Liver (tissue), 9 donors: ENCODE measurements around the gene ATP11A. TPM values are rescaled to one million over a fixed set of nuclear protein-coding genes. Genes with fewer than 3 reads are reported as not detected.

Experiments
- DNase-seq: peaks from one replicate; pipeline ENCODE4 v3.0.0-alpha.2; 2017; ENCODE audit warnings: low spot score
- H3K27ac ChIP-seq, 2 donors: one replicate each; pipeline ENCODE4 v1.7.0; 2013; ENCODE audit warnings: inconsistent platforms in 2 of 2, low read length in 2 of 2, control low read depth in 1 of 2, low read depth in 1 of 2, mild to moderate bottlenecking in 1 of 2
- H3K27me3 ChIP-seq, 4 donors: one replicate each; pipeline versions ENCODE4 v1.6.1 to v1.7.0; 2013; ENCODE audit warnings: low read length in 3 of 4, inconsistent platforms in 1 of 4, mild to moderate bottlenecking in 1 of 4, moderate library complexity in 1 of 4; ENCODE audit not compliant: control insufficient read depth in 4 of 4, insufficient read depth in 4 of 4
- H3K36me3 ChIP-seq, 4 donors: one replicate each; pipeline versions ENCODE4 v1.6.1 to v1.7.0; 2013; ENCODE audit warnings: low read length in 3 of 4, mild to moderate bottlenecking in 3 of 4, low read depth in 1 of 4, moderate library complexity in 1 of 4; ENCODE audit not compliant: control insufficient read depth in 4 of 4, insufficient read depth in 3 of 4
- H3K4me1 ChIP-seq, 4 donors: one replicate each; pipeline versions ENCODE4 v1.6.1 to v1.7.0; 2013; ENCODE audit warnings: low read length in 3 of 4, mild to moderate bottlenecking in 3 of 4, moderate library complexity in 1 of 4; ENCODE audit not compliant: control insufficient read depth in 4 of 4, insufficient read depth in 4 of 4
- H3K4me3 ChIP-seq, 3 donors: one replicate each; pipeline versions ENCODE4 v1.6.1 to v1.7.0; 2013; ENCODE audit warnings: low read length in 3 of 3, control low read depth in 1 of 3, low read depth in 1 of 3, mild to moderate bottlenecking in 1 of 3
- H3K9ac ChIP-seq, 2 donors: one replicate each; pipeline ENCODE4 v1.7.0; 2013; ENCODE audit warnings: low read length in 2 of 2, mild to moderate bottlenecking in 2 of 2, moderate library complexity in 2 of 2, control low read depth in 1 of 2, low read depth in 1 of 2
- H3K9me3 ChIP-seq, 4 donors: one replicate each; pipeline versions ENCODE4 v1.6.1 to v1.7.0; 2013; ENCODE audit warnings: low read length in 3 of 4; ENCODE audit not compliant: control insufficient read depth in 4 of 4
- ATF3 ChIP-seq: IDR thresholded peaks from 2 replicates; pipeline ENCODE4 v1.6.1; 2016; ENCODE audit warnings: antibody characterized with exemption
- EGR1 ChIP-seq, 2 donors: IDR thresholded peaks; 2 replicates each; pipeline ENCODE4 v1.6.1; 2016 to 2018; ENCODE audit warnings: antibody characterized with exemption in 2 of 2, low read depth in 2 of 2
- GABPA ChIP-seq, 2 donors: IDR thresholded peaks in 1 of 2; conservative IDR thresholded peaks in 1 of 2; 2 replicates each; pipeline ENCODE4 v1.6.1; 2016; ENCODE audit warnings: antibody characterized with exemption in 2 of 2, mild to moderate bottlenecking in 1 of 2, moderate library complexity in 1 of 2
- HNF4A ChIP-seq, 2 donors: conservative IDR thresholded peaks; 2 replicates each; pipeline ENCODE4 v1.6.1; 2016; ENCODE audit warnings: antibody characterized with exemption in 2 of 2, mild to moderate bottlenecking in 2 of 2
- HNF4G ChIP-seq: IDR thresholded peaks from 2 replicates; pipeline ENCODE4 v1.6.1; 2016; ENCODE audit warnings: antibody characterized with exemption
- NR2F2 ChIP-seq: IDR thresholded peaks from 2 replicates; pipeline ENCODE4 v1.6.1; 2016; ENCODE audit warnings: antibody characterized with exemption
- RAD21 ChIP-seq, 2 donors: IDR thresholded peaks; 2 replicates each; pipeline ENCODE4 v1.6.1; 2016; ENCODE audit warnings: antibody characterized with exemption in 2 of 2, mild to moderate bottlenecking in 2 of 2
- RXRA ChIP-seq, 2 donors: IDR thresholded peaks; 2 replicates each; pipeline ENCODE4 v1.6.1; 2017 to 2018; ENCODE audit warnings: antibody characterized with exemption in 2 of 2, mild to moderate bottlenecking in 1 of 2
- TAF1 ChIP-seq: conservative IDR thresholded peaks from 2 replicates; pipeline ENCODE4 v1.6.1; 2016; ENCODE audit warnings: antibody characterized with exemption, mild to moderate bottlenecking
- YY1 ChIP-seq: IDR thresholded peaks from 2 replicates; pipeline ENCODE4 v1.6.1; 2016; ENCODE audit warnings: antibody characterized with exemption, mild to moderate bottlenecking
- WGBS: extraction: QIAGEN DNeasy Blood & Tissue Kit; methylation state at CpG from one replicate; pipeline ENCODE4 v1.1.7; 2013; 5-methylcytosine and 5-hydroxymethylcytosine counted together
- polyA plus RNA-seq, 2 donors: library from polyadenylated mRNA; stranded (reverse) in 1 of 2; unstranded in 1 of 2; fragments of 200-250 nt in 1 of 2; fragments of >200 nt in 1 of 2; fragmentation: Nextera tagmentation in 1 of 2; extraction: Ambion mirVana in 1 of 2; gene quantifications; one replicate each; pipeline versions ENCODE4 v1.2.1 to v1.2.3, GENCODE V29; 2013 to 2015
- total RNA-seq, 2 donors: library from RNA; depleted of rRNA; stranded (reverse); fragments of >200 nt; gene quantifications; one replicate each; pipeline ENCODE4 v1.2.3, GENCODE V29; 2014
- TF ChIP-seq, protein P1 (sequence below): IDR thresholded peaks from 2 replicates; pipeline ENCODE4 v1.6.1; 2016; ENCODE audit warnings: antibody characterized with exemption, mild to moderate bottlenecking
- donor health status: healthy.
- donor health status: healthy.
- donor health status: healthy.
- donor health status: healthy.
- donor health status: healthy.

ATP11A gene
- total and polyA plus RNA-seq, 4 donors, result 8.7 to 27.9 (median 13.8) TPM

DNA sequence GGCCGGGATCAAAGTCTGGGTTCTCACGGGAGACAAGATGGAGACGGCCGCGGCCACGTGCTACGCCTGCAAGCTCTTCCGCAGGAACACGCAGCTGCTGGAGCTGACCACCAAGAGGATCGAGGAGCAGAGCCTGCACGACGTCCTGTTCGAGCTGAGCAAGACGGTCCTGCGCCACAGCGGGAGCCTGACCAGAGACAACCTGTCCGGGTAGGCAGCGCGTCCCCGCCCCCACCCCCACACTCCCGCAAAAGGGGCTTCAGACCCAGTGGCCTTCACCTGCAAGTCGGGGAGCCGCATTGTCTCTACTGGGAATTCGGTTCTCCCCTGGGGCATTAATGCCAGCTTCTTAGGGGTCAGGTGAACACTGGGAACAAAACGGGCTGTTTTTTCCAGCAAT lies 164.5 kb downstream of the ATP11A start:
- no peak overlapping the region for H3K9ac ChIP-seq
- H3K4me3 ChIP-seq, result no peak overlapping the region
- H3K36me3 ChIP-seq, result peaks cover 6 to 56% (median 37%) of the 10 kb centered on the region in 4 donors
- 98% methylated on average over 25 of the region's 25 CpGs for WGBS
- TF ChIP-seq YY1 (no peak), TAF1 (no peak), ATF3 (no peak), GABPA (IDR thresholded peaks at IDR 0.05 in 1 of 2, conservative IDR thresholded peaks at IDR 0.05 in 1 of 2) (no peak), EGR1 (IDR thresholded peaks at IDR 0.05; ENCODE audit: low read depth in 2 of 2) (no peak)
- TF ChIP-seq, protein P1, sequence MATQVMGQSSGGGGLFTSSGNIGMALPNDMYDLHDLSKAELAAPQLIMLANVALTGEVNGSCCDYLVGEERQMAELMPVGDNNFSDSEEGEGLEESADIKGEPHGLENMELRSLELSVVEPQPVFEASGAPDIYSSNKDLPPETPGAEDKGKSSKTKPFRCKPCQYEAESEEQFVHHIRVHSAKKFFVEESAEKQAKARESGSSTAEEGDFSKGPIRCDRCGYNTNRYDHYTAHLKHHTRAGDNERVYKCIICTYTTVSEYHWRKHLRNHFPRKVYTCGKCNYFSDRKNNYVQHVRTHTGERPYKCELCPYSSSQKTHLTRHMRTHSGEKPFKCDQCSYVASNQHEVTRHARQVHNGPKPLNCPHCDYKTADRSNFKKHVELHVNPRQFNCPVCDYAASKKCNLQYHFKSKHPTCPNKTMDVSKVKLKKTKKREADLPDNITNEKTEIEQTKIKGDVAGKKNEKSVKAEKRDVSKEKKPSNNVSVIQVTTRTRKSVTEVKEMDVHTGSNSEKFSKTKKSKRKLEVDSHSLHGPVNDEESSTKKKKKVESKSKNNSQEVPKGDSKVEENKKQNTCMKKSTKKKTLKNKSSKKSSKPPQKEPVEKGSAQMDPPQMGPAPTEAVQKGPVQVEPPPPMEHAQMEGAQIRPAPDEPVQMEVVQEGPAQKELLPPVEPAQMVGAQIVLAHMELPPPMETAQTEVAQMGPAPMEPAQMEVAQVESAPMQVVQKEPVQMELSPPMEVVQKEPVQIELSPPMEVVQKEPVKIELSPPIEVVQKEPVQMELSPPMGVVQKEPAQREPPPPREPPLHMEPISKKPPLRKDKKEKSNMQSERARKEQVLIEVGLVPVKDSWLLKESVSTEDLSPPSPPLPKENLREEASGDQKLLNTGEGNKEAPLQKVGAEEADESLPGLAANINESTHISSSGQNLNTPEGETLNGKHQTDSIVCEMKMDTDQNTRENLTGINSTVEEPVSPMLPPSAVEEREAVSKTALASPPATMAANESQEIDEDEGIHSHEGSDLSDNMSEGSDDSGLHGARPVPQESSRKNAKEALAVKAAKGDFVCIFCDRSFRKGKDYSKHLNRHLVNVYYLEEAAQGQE, result no peak
- no peaks in the 10 kb centered on the region for H3K4me1 ChIP-seq
- no peak overlapping the region for H3K27ac ChIP-seq
- DNase-seq, result no peak
- no peaks in the 10 kb centered on the region for H3K27me3 ChIP-seq
- H3K9me3 ChIP-seq, result no peaks in the 10 kb centered on the region

- TF ChIP-seq, protein P1, result no peak
- TF ChIP-seq RXRA (IDR thresholded peaks at IDR 0.05) (no peak), GABPA (IDR thresholded peaks at IDR 0.05 in 1 of 2, conservative IDR thresholded peaks at IDR 0.05 in 1 of 2) (no peak)
- Histone ChIP-seq H3K36me3 (peaks cover 9 to 66% (median 47%) of the 10 kb centered on the region in 4 donors), H3K4me1 (no peaks in the 10 kb centered on the region), H3K27ac (no peak overlapping the region), H3K9me3 (no peaks in the 10 kb centered on the region), H3K27me3 (no peaks in the 10 kb centered on the region), H3K9ac (no peak overlapping the region), H3K4me3 (no peak overlapping the region)
- no peak for DNase-seq
- 97% methylated on average over 21 of the region's 21 CpGs for WGBS
Observed at GRCh38 chr13:112855859-112856258, 166.0 kb downstream of the ATP11A start.

DNA sequence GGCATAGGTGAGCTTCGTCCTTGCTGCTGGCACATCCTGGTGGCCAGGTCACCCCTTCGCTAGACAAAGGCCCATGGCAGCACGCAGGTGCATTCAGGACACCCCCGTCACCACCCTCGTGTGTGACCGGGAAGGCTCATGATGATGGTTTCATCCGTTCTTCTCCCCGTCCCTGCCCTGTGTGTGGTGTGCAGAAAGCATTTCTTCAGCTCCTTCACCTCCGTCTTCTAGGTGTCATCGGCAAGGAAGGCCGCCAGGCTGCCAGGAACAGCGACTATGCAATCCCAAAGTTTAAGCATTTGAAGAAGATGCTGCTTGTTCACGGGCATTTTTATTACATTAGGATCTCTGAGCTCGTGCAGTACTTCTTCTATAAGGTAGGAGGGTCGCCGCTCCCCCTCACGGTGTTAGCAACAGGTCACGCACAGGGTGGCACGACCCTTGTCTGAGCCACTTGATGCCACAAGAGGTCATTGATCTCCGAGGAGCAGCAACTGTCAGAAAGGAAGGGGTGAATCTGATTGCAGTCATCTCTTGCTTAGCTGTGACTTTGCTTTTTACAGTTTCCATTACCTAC lies 168.2 kb downstream of the ATP11A start:
- Histone ChIP-seq H3K36me3 (peaks cover 7 to 72% (median 48%) of the 10 kb centered on the region in 4 donors), H3K4me1 (no peaks in the 10 kb centered on the region), H3K9ac (no peak overlapping the region), H3K9me3 (no peaks in the 10 kb centered on the region), H3K27ac (no peak overlapping the region), H3K4me3 (no peak overlapping the region), H3K27me3 (no peaks in the 10 kb centered on the region)
- TF ChIP-seq HNF4A (conservative IDR thresholded peaks at IDR 0.05) (no peak), ATF3 (no peak), NR2F2 (no peak), YY1 (no peak), RAD21 (IDR thresholded peaks at IDR 0.05) (no peak), HNF4G (no peak)
- no peak for DNase-seq
- WGBS, result 97% methylated on average over 20 of the region's 20 CpGs
